ENCODE measurements around the gene INSC. TPM values are rescaled to one million over a fixed set of nuclear protein-coding genes. Genes with fewer than 3 reads are reported as not detected.

INSC gene
- total and polyA plus RNA-seq, 11 donors = 0.19 to 1.5 (median 0.43) TPM; not detected in 1

- peaks cover 0 to 31% (median 3%) of the 10 kb centered on the region in 9 donors for H3K27me3 ChIP-seq
- H3K4me3 ChIP-seq = no peak overlapping the region
- H3K27ac ChIP-seq = no peak overlapping the region
- TF ChIP-seq, protein P1, sequence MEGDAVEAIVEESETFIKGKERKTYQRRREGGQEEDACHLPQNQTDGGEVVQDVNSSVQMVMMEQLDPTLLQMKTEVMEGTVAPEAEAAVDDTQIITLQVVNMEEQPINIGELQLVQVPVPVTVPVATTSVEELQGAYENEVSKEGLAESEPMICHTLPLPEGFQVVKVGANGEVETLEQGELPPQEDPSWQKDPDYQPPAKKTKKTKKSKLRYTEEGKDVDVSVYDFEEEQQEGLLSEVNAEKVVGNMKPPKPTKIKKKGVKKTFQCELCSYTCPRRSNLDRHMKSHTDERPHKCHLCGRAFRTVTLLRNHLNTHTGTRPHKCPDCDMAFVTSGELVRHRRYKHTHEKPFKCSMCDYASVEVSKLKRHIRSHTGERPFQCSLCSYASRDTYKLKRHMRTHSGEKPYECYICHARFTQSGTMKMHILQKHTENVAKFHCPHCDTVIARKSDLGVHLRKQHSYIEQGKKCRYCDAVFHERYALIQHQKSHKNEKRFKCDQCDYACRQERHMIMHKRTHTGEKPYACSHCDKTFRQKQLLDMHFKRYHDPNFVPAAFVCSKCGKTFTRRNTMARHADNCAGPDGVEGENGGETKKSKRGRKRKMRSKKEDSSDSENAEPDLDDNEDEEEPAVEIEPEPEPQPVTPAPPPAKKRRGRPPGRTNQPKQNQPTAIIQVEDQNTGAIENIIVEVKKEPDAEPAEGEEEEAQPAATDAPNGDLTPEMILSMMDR (IDR thresholded peaks at IDR 0.05) = no peak
- TF ChIP-seq POLR2A (IDR thresholded peaks at IDR 0.05) = no peak
- DNase-seq (no peak), ATAC-seq (no peak)
- no peaks in the 10 kb centered on the region for H3K9me3 ChIP-seq
- H3K4me1 ChIP-seq = peaks cover 0 to 3% (median 0%) of the 10 kb centered on the region in 12 donors
- 76 to 95% (median 82%) methylated on average over 1 of the region's 1 CpG for WGBS, 4 donors
- intact Hi-C loops (cut with DNase I) = no loop called here
- H3K36me3 ChIP-seq = no peaks in the 10 kb centered on the region
Observed at GRCh38 chr11:15119826-15120225, 5.1 kb downstream of the INSC start.

GRCh38 chr11:15123849-15124248 is 9.1 kb downstream of the INSC start:
- Histone ChIP-seq H3K27me3 (peaks cover 0 to 9% (median 0%) of the 10 kb centered on the region in 9 donors), H3K36me3 (no peaks in the 10 kb centered on the region), H3K4me1 (no peaks in the 10 kb centered on the region), H3K27ac (no peak overlapping the region), H3K9me3 (no peaks in the 10 kb centered on the region), H3K4me3 (no peak overlapping the region)
- ATAC-seq (no peak), DNase-seq (no peak)
- intact Hi-C loops (cut with DNase I) = no loop called here
- TF ChIP-seq POLR2A (IDR thresholded peaks at IDR 0.05) = no peak
- TF ChIP-seq, protein P1 (IDR thresholded peaks at IDR 0.05) = no peak
- WGBS, 4 donors = 54 to 80% (median 69%) methylated on average over 1 of the region's 1 CpG

- H3K4me3 ChIP-seq = no peak overlapping the region
- no peaks in the 10 kb centered on the region for H3K4me1 ChIP-seq
- H3K36me3 ChIP-seq = no peaks in the 10 kb centered on the region
- intact Hi-C loops (cut with DNase I) = no loop called here
- no peaks in the 10 kb centered on the region for H3K9me3 ChIP-seq
- no peak for ATAC-seq
- no peak for DNase-seq
- peaks cover 0 to 4% (median 0%) of the 10 kb centered on the region in 9 donors for H3K27me3 ChIP-seq
- TF ChIP-seq POLR2A (IDR thresholded peaks at IDR 0.05) = no peak
- TF ChIP-seq, protein P1 (IDR thresholded peaks at IDR 0.05) = no peak
- no peak overlapping the region for H3K27ac ChIP-seq
- WGBS, 4 donors = 28 to 40% (median 30%) methylated on average over 2 of the region's 2 CpGs
Observed at GRCh38 chr11:15124528-15124927, 9.8 kb downstream of the INSC start.

- ATAC-seq = no peak
- no peak for TF ChIP-seq POLR2A (IDR thresholded peaks at IDR 0.05)
- TF ChIP-seq, protein P1 (IDR thresholded peaks at IDR 0.05) = no peak
- no peaks in the 10 kb centered on the region for H3K36me3 ChIP-seq
- intact Hi-C loops (cut with DNase I) = no loop called here
- H3K9me3 ChIP-seq = no peaks in the 10 kb centered on the region
- H3K27ac ChIP-seq = no peak overlapping the region
- WGBS, 4 donors = 79 to 87% (median 80%) methylated on average over 6 of the region's 6 CpGs
- DNase-seq = no peak
- peaks cover 0 to 4% (median 0%) of the 10 kb centered on the region in 9 donors for H3K27me3 ChIP-seq
- H3K4me1 ChIP-seq = no peaks in the 10 kb centered on the region
- H3K4me3 ChIP-seq = no peak overlapping the region
Observed at GRCh38 chr11:15127341-15127740, 12.6 kb downstream of the INSC start.

All from heart left ventricle (tissue), 16 donors.